Esophagus muscularis mucosa (tissue), 4 donors: ENCODE data around the gene UNC13C. TPM values are rescaled to one million over a fixed set of nuclear protein-coding genes. Genes with fewer than 3 reads are reported as not detected.

Source experiments
- DNase-seq: peaks from one replicate; pipeline ENCODE4 v3.0.0-alpha.2; 2017; ENCODE audit errors: extremely low spot score
- H3K27ac ChIP-seq, 4 donors: fragments of 200-600 bp; sonication (generic); replicated peaks in 1 of 4; 1 replicate in 3 of 4; 2 replicates in 1 of 4; pipeline ENCODE4 v1.5.1; 2016 to 2019; ENCODE audit warnings: mild to moderate bottlenecking in 1 of 4
- H3K27me3 ChIP-seq, 4 donors: fragments of 200-600 bp; sonication (generic); one replicate each; pipeline versions ENCODE4 v1.5.1 to v1.6.0; 2016 to 2019
- H3K36me3 ChIP-seq, 4 donors: fragments of 200-600 bp; sonication (generic); one replicate each; pipeline ENCODE4 v1.5.1; 2016 to 2019
- H3K4me1 ChIP-seq, 4 donors: fragments of 200-600 bp; sonication (generic); one replicate each; pipeline ENCODE4 v1.5.1; 2016 to 2019
- H3K4me3 ChIP-seq, 4 donors: fragments of 200-600 bp; sonication (generic); 1 replicate in 2 of 4; 2 replicates in 2 of 4; pipeline ENCODE4 v1.5.1; 2016 to 2019; ENCODE audit warnings: mild to moderate bottlenecking in 4 of 4, moderate library complexity in 1 of 4
- H3K9me3 ChIP-seq, 4 donors: fragments of 200-600 bp; sonication (generic); 1 replicate in 3 of 4; 2 replicates in 1 of 4; pipeline ENCODE4 v1.5.1; 2016 to 2019
- CTCF ChIP-seq, 3 experiments: fragments of 200-600 bp in 2 of 3; fragments of 450-650 bp in 1 of 3; sonication (generic) in 2 of 3; IDR thresholded peaks; one replicate each; pipeline ENCODE4 v1.5.1; 2017 to 2019; ENCODE audit warnings: antibody characterized with exemption in 3 of 3, mild to moderate bottlenecking in 2 of 3, moderate library complexity in 1 of 3
- EP300 ChIP-seq: sonication (generic); formaldehyde crosslinking; IDR thresholded peaks from one replicate; pipeline ENCODE4 v1.6.1; 2017; ENCODE audit warnings: antibody characterized with exemption
- POLR2A ChIP-seq: fragments of 450-650 bp; IDR thresholded peaks from one replicate; pipeline ENCODE4 v1.6.1; 2017; ENCODE audit warnings: antibody characterized with exemption, moderate library complexity, mild to moderate bottlenecking, low read depth
- POLR2AphosphoS5 ChIP-seq, 2 donors: sonication (generic); formaldehyde crosslinking; IDR thresholded peaks; one replicate each; pipeline ENCODE4 v1.6.1; 2017; ENCODE audit warnings: antibody characterized with exemption in 2 of 2
- WGBS: methylation state at CpG from one replicate; pipeline ENCODE4 v1.1.5; 2018; 5-methylcytosine and 5-hydroxymethylcytosine counted together
- intact Hi-C: fragments of 100-400 bp; cut with DNase I; formaldehyde crosslinking; loops from one replicate; pipeline ENCODE4 v1.15.1; 2023
- total RNA-seq, 4 donors: library from RNA; depleted of rRNA; stranded (reverse); fragments of >200 nt; gene quantifications; one replicate each; pipeline versions ENCODE4 v1.1.0 to v1.2.1, GENCODE V29; 2016

UNC13C gene
- total RNA-seq, 4 donors from 2014 or later = 0.17 to 4.2 (median 0.59) TPM

- Histone ChIP-seq H3K27ac (no peak overlapping the region), H3K36me3 (no peaks in the 10 kb centered on the region), H3K4me1 (no peaks in the 10 kb centered on the region), H3K27me3 (no peaks in the 10 kb centered on the region), H3K4me3 (no peak overlapping the region), H3K9me3 (no peaks in the 10 kb centered on the region)
- TF ChIP-seq POLR2A (no peak), POLR2AphosphoS5 (IDR thresholded peaks at IDR 0.05) (no peak), CTCF (IDR thresholded peaks at IDR 0.05) (no peak), EP300 (no peak)
- intact Hi-C loops = no loop called here
- DNase-seq = no peak
- 79% methylated on average over 1 of the region's 1 CpG for WGBS
Measured at GRCh38 chr15:54011656-54012055, 33.4 kb downstream of the UNC13C start.

- H3K36me3 ChIP-seq = no peaks in the 10 kb centered on the region
- 46% methylated on average over 4 of the region's 4 CpGs for WGBS
- no peaks in the 10 kb centered on the region for H3K27me3 ChIP-seq
- DNase-seq = no peak
- intact Hi-C loops = no loop called here
- no peaks in the 10 kb centered on the region for H3K4me1 ChIP-seq
- H3K4me3 ChIP-seq = no peak overlapping the region
- no peaks in the 10 kb centered on the region for H3K9me3 ChIP-seq
- no peak overlapping the region for H3K27ac ChIP-seq
- TF ChIP-seq POLR2A (no peak), EP300 (no peak), POLR2AphosphoS5 (IDR thresholded peaks at IDR 0.05) (no peak), CTCF (IDR thresholded peaks at IDR 0.05) (no peak)
Measured at GRCh38 chr15:54014067-54014655, 35.9 kb downstream of the UNC13C start.

GRCh38 chr15:54017251-54017650, 39.0 kb downstream of the UNC13C start:
- H3K4me1 ChIP-seq = no peaks in the 10 kb centered on the region
- H3K27me3 ChIP-seq = no peaks in the 10 kb centered on the region
- 85% methylated on average over 1 of the region's 1 CpG for WGBS
- intact Hi-C loops = no loop called here
- H3K27ac ChIP-seq = no peak overlapping the region
- no peak overlapping the region for H3K4me3 ChIP-seq
- no peaks in the 10 kb centered on the region for H3K36me3 ChIP-seq
- DNase-seq = no peak
- TF ChIP-seq POLR2A (no peak), CTCF (IDR thresholded peaks at IDR 0.05) (no peak), POLR2AphosphoS5 (IDR thresholded peaks at IDR 0.05) (no peak), EP300 (no peak)
- no peaks in the 10 kb centered on the region for H3K9me3 ChIP-seq

GRCh38 chr15:54017959-54018358, 39.7 kb downstream of the UNC13C start:
- intact Hi-C loops = no loop called here
- H3K9me3 ChIP-seq = no peaks in the 10 kb centered on the region
- H3K27me3 ChIP-seq = no peaks in the 10 kb centered on the region
- no peak for TF ChIP-seq POLR2AphosphoS5 (IDR thresholded peaks at IDR 0.05)
- no peak for TF ChIP-seq EP300
- TF ChIP-seq POLR2A = no peak
- no peak for TF ChIP-seq CTCF (IDR thresholded peaks at IDR 0.05)
- WGBS = 59% methylated on average over 3 of the region's 3 CpGs
- DNase-seq = no peak
- H3K36me3 ChIP-seq = no peaks in the 10 kb centered on the region
- no peak overlapping the region for H3K27ac ChIP-seq
- no peak overlapping the region for H3K4me3 ChIP-seq
- H3K4me1 ChIP-seq = no peaks in the 10 kb centered on the region

- WGBS = 81% methylated on average over 3 of the region's 3 CpGs
- TF ChIP-seq POLR2A (no peak), CTCF (IDR thresholded peaks at IDR 0.05) (no peak), POLR2AphosphoS5 (IDR thresholded peaks at IDR 0.05) (no peak), EP300 (no peak)
- H3K27me3 ChIP-seq = no peaks in the 10 kb centered on the region
- intact Hi-C loops = no loop called here
- no peaks in the 10 kb centered on the region for H3K4me1 ChIP-seq
- H3K27ac ChIP-seq = no peak overlapping the region
- no peaks in the 10 kb centered on the region for H3K9me3 ChIP-seq
- no peaks in the 10 kb centered on the region for H3K36me3 ChIP-seq
- no peak for DNase-seq
- H3K4me3 ChIP-seq = no peak overlapping the region
Measured at GRCh38 chr15:54026258-54026657, 48.0 kb downstream of the UNC13C start.
